Body of pancreas (tissue), 4 donors: ENCODE data around the gene CERS4.

Source experiments
- POLR2A ChIP-seq, 3 donors: fragments of 450-650 bp; IDR thresholded peaks; one replicate each; pipeline ENCODE4 v1.6.1; 2016; ENCODE audit warnings: antibody characterized with exemption in 3 of 3, mild to moderate bottlenecking in 2 of 3
- TF ChIP-seq, protein P1 (sequence below), 7 experiments: fragments of 450-650 bp in 4 of 7; fragments of 200-600 bp in 3 of 7; sonication (generic) in 3 of 7; IDR thresholded peaks; one replicate each; pipeline ENCODE4 v1.5.1; 2016 to 2019; ENCODE audit warnings: antibody characterized with exemption in 7 of 7

DNA sequence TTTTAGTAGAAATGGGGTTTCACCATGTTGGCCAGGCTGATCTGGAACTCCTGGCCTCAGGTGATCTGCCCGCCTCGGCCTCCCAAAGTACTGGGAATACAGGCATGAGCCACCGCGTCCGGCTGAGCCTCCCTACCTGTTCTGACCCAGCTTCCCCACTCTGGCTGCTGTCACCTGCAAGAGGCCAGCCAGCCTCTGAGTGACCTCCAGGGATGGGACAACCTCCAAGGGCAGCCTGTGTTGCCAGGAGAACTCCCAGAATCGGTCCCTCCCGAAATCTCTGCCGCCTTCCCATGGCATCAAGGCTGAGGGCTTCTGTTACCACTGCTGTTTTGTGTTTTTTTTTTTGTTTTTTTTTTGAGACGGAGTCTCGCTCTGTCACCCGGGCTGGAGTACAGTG is 11.3 kb downstream of the CERS4 start:
- TF ChIP-seq, protein P1, sequence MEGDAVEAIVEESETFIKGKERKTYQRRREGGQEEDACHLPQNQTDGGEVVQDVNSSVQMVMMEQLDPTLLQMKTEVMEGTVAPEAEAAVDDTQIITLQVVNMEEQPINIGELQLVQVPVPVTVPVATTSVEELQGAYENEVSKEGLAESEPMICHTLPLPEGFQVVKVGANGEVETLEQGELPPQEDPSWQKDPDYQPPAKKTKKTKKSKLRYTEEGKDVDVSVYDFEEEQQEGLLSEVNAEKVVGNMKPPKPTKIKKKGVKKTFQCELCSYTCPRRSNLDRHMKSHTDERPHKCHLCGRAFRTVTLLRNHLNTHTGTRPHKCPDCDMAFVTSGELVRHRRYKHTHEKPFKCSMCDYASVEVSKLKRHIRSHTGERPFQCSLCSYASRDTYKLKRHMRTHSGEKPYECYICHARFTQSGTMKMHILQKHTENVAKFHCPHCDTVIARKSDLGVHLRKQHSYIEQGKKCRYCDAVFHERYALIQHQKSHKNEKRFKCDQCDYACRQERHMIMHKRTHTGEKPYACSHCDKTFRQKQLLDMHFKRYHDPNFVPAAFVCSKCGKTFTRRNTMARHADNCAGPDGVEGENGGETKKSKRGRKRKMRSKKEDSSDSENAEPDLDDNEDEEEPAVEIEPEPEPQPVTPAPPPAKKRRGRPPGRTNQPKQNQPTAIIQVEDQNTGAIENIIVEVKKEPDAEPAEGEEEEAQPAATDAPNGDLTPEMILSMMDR (IDR thresholded peaks at IDR 0.05): no peak
- TF ChIP-seq POLR2A (IDR thresholded peaks at IDR 0.05): no peak
